ENCODE results near the gene NTHL1.
"Not testable (repeated sequence)": the region's sequence is repeated elsewhere in the genome, so short reads cannot be mapped to it uniquely, and the experiment has no call there.

Gene NTHL1

DNA sequence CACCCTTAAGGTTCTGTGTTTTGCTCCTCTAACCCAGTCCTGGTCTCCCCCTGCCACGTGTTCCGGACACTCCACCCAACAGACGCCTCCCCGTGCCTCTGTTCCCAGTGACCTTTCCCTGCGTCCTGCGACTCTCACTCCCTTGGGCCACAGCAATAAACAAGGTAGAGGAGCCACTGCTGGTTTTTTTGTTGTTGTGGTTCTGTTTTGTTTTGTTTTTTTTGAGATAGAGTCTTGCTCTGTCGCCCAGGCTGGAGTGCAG, 31.8 kb downstream of the NTHL1 start:
- H3K27ac ChIP-seq: peak overlapping the region; percentile 98
- TF ChIP-seq, protein P1, sequence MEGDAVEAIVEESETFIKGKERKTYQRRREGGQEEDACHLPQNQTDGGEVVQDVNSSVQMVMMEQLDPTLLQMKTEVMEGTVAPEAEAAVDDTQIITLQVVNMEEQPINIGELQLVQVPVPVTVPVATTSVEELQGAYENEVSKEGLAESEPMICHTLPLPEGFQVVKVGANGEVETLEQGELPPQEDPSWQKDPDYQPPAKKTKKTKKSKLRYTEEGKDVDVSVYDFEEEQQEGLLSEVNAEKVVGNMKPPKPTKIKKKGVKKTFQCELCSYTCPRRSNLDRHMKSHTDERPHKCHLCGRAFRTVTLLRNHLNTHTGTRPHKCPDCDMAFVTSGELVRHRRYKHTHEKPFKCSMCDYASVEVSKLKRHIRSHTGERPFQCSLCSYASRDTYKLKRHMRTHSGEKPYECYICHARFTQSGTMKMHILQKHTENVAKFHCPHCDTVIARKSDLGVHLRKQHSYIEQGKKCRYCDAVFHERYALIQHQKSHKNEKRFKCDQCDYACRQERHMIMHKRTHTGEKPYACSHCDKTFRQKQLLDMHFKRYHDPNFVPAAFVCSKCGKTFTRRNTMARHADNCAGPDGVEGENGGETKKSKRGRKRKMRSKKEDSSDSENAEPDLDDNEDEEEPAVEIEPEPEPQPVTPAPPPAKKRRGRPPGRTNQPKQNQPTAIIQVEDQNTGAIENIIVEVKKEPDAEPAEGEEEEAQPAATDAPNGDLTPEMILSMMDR (conservative IDR thresholded peaks at IDR 0.05; ENCODE audit: low read depth): no peak
- CTCF ChIA-PET: interaction anchor here (0.6 to 1.2 kb wide), 4 partner anchors 12 to 39 kb away, joined by 3 to 4 read pairs (median 3); no protein-coding TSS in a partner anchor
- POLR2A ChIA-PET (ENCODE audit: low non-redundant PET): no interaction called here
- no peak for DNase-seq (ENCODE audit: low spot score)

DNA sequence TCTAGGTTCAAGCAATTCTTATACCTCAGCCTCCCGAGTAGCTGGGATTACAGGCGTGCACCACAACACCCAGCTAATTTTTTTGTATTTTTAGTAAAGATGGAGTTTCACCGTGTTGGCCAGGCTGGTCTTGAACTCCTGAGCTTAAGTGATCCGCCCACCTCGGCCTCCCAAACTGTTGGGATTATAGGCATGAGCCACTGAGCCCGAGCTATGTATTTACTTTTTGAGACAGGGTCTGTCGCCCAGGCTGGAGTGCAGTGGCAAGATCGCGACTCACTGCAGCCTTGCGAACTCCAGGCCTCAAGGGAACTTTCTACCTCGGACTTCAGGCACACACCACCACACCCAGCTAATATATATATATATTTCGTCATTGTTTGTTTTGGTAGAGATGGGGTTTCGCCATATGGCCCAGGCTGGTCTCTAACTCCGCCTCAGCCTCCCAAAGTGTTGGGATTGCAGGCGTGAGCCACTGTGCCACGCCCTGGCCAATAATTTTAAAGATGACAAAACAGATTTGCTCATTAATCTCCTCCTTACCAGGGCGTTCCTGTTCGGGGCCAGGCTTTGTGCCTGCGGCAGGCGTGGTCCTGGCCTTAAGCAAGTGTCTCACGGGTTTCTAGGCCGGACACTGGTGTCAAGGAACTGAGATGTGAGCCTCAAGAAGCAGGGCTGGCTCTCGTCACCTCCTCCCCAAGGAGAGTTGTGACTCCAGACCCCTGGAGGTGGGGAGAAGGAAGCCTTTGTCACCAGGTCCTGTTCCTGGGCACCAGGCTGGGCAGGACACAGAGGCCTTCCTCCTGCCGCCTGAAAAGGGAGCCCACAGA, 32.3 kb downstream of the NTHL1 start:
- ChIA-PET CTCF (no interaction called here), POLR2A (ENCODE audit: low non-redundant PET) (no interaction called here)
- peak; percentile 77 for DNase-seq (ENCODE audit: low spot score)

DNA sequence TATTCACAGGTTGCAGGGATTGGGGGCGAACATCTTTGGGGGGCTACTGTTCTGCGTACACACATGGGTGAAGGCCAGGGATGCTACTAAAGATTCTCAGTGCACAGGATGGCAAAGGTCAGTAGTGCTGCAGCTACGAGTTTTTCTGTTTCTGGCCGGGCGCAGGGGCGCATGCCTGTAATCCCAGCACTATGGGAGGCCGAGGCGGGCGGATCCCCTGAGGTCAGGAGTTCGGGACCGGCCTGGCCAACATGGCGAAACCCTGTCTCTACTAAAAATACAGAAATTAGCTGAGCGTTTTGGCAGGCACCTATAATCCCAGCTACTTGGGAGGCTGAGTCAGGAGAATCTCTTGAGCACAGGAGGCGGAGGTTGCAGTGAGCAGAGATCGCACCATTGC, 34.1 kb downstream of the NTHL1 start:
- TF ChIP-seq, protein P1 (conservative IDR thresholded peaks at IDR 0.05; ENCODE audit: low read depth): no peak
- no peak for DNase-seq (ENCODE audit: low spot score)
- ChIA-PET POLR2A (ENCODE audit: low non-redundant PET) (interaction anchor here (1.0 kb wide), 1 partner anchor 11 kb away, joined by 4 read pairs; no protein-coding TSS in a partner anchor), CTCF (no interaction called here)
- peak overlapping the region; percentile 98 for H3K27ac ChIP-seq

More for the DNA sequence above, 32.3 kb downstream of the NTHL1 start:
- peak overlapping the region; percentile 98 for H3K27ac ChIP-seq
- TF ChIP-seq, protein P1 (conservative IDR thresholded peaks at IDR 0.05; ENCODE audit: low read depth): no peak

DNA sequence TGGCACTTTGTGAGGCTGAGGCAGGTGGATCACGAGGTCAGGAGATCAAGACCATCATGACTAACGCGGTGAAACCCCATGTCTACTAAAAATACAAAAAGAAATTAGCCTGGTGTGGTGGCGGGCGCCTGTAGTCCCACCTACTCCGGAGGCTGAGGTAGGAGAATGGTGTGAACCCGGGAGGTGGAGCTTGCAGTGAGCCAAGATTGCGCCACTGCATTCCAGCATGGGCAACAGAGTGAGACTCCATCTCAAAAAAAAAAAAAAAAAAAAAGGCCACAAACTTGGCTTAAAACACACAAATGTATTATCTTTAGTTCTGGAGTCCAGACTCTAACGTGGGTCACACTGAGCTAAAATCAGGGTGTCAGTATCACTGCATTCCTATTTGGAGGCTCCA, 35.9 kb downstream of the NTHL1 start:
- DNase-seq (ENCODE audit: low spot score); CTCF ChIA-PET: not testable (repeated sequence)
- POLR2A ChIA-PET (ENCODE audit: low non-redundant PET): interaction anchor here (0.7 to 1.2 kb wide), 2 partner anchors 64 to 144 kb away, joined by 3 to 5 read pairs; partner anchors contain the start of gene TRAF7
- H3K27ac ChIP-seq: peak overlapping the region; percentile 98

DNA sequence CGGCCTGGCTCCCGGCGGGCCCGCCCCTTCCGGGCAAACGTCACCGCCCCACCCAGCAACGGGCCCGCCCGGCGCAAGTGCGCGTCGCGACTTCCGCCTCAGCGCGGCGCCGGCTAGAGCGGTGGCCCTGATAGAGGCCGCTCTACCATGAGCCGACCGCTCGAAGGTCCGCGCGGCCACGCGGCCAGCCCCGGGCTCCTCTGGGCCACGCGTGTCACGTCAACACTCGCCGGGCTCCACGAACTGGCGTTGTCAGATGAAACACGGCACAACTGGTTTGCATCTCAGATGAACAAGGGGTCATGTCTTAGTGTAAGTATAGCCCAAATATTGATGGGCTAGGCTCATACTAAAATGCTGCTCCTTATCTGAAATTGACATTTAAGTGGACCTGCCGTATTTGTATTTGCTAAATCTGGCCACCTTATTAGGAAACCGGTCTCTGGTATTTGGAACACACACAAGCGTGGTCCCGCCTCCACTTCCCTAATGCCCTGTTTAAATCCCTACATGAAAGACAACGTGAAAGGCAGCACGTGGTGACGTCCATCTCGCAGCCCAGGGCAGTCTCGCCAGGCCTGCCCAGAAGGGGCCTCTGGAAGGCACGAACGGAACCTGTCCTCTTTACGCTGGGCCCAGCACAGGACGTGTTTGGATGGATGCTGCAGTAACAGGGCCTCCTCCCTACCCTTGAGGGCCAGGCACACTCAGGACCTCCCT, 37.7 kb downstream of the NTHL1 start, which contains the start of gene ZNF598:
ZNF598 (minus strand) TSS at position 31 of the 720 bp plus-strand sequence.
- peak within 1 kb of the TSS; percentile 98 for H3K27ac ChIP-seq
- CTCF ChIA-PET: no interaction called here
- peak; percentile 81 for DNase-seq (ENCODE audit: low spot score)
- POLR2A ChIA-PET (ENCODE audit: low non-redundant PET): no interaction called here
- TF ChIP-seq, protein P1 (conservative IDR thresholded peaks at IDR 0.05; ENCODE audit: low read depth): no peak

DNA sequence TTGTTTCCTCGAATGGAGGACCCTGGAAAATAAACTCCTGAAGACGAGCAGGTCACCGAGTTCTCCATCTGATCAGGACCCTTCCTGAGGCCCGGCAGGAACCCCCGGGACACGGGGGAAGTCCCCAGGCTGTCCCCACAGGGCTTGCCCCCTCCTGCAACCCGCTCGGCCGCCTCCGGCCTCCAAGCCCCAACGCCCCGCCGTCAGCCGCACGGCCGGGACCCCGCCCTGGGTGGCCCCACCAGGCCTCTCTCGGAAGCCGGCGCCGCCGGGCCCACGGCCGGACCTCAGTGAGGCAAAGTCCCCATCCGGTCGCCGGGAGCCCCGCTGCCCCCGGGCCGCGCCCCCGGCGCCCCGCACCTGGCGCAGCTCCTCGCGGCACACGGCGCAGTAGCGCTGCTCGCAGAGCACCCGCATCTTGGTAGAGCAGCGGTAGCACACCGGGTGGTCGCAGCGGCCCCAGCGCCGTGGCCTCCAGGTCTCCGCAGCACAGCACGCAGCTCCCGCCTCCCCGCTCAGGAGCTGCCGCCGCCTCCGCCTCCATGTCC, 38.4 kb downstream of the NTHL1 start:
- POLR2A ChIA-PET (ENCODE audit: low non-redundant PET): interaction anchor here (0.5 kb wide), 1 partner anchor 39 kb away, joined by 3 read pairs; the partner anchor contains the start of genes NTHL1 and TSC2
- CTCF ChIA-PET: interaction anchor here (0.6 kb wide), 1 partner anchor 42 kb away, joined by 4 read pairs; no protein-coding TSS in a partner anchor
- DNase-seq (ENCODE audit: low spot score): no peak
- peak overlapping the region; percentile 98 for H3K27ac ChIP-seq
- TF ChIP-seq, protein P1 (conservative IDR thresholded peaks at IDR 0.05; ENCODE audit: low read depth): no peak

All from RWPE1 (cell line).